Thoracic aorta (tissue), 2 donors: ENCODE data around the gene ERCC2. TPM values are rescaled to one million over a fixed set of nuclear protein-coding genes. Genes with fewer than 3 reads are reported as not detected.
"Not testable (repeated sequence)": the region's sequence is repeated elsewhere in the genome, so short reads cannot be mapped to it uniquely, and the experiment has no call there.

Experiments used
- ATAC-seq: fragments of 150-250 bp; one replicate; pipeline ENCODE4 v1.8.0; 2017; ENCODE audit warnings: low read depth; ENCODE audit not compliant: insufficient number of reproducible peaks, low FRiP score
- DNase-seq: peaks from one replicate; pipeline ENCODE4 v3.0.0-alpha.2; 2020; ENCODE audit warnings: low spot score
- H3K27ac ChIP-seq, 2 donors: fragments of 200-600 bp; sonication (generic); 1 replicate in 1 of 2; 2 replicates in 1 of 2; pipeline ENCODE4 v1.5.1; 2016; ENCODE audit warnings: mild to moderate bottlenecking in 2 of 2, moderate library complexity in 2 of 2
- H3K27me3 ChIP-seq: fragments of 200-600 bp; sonication (generic); replicated peaks from 2 replicates; pipeline ENCODE4 v1.6.0; 2016; ENCODE audit warnings: mild to moderate bottlenecking; ENCODE audit not compliant: insufficient read depth
- H3K36me3 ChIP-seq: fragments of 200-600 bp; sonication (generic); one replicate; pipeline ENCODE4 v1.5.1; 2016
- H3K4me1 ChIP-seq, 2 donors: fragments of 200-600 bp; sonication (generic); 1 replicate in 1 of 2; 2 replicates in 1 of 2; pipeline versions ENCODE4 v1.5.1 to v1.6.0; 2016; ENCODE audit warnings: low read depth in 2 of 2, mild to moderate bottlenecking in 1 of 2; ENCODE audit not compliant: control insufficient read depth in 1 of 2
- H3K4me3 ChIP-seq: fragments of 200-600 bp; sonication (generic); 2 replicates; pipeline ENCODE4 v1.5.1; 2016; ENCODE audit warnings: mild to moderate bottlenecking
- H3K9me3 ChIP-seq: fragments of 200-600 bp; sonication (generic); 2 replicates; pipeline ENCODE4 v1.5.1; 2016
- total RNA-seq, 2 donors: library from RNA; depleted of rRNA; stranded (reverse); fragments of >200 nt; gene quantifications; one replicate each; pipeline versions ENCODE4 v1.1.0 to v1.2.3, GENCODE V29; 2016
- TF ChIP-seq, protein P1 (sequence below): fragments of 200-600 bp; sonication (generic); IDR thresholded peaks from one replicate; pipeline ENCODE4 v1.5.1; 2019; ENCODE audit warnings: antibody characterized with exemption

ERCC2 gene
- total RNA-seq, 2 donors from 2014 or later = 11.6 to 18.3 TPM

DNA sequence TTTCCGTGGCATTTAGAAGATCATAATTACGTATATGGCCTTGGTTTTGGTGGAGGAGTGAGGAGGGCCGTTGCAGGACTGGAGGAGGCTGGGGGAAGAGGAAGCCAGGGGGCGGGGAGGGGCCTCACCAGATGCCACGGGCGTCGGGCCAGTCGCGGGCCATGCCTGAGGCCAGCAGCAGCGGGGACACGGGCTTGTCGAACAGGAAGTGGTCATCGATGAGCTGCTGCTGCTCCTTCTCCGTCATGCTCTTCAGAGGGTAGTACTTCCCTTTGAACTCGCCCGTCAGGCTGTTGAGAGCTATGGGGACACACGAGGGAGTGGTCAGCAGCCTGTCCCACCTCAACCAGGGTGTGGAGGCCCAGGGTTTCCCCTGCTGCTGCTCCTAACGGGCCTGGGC lies 58.8 kb downstream of the ERCC2 start:
- no peaks in the 10 kb centered on the region for H3K9me3 ChIP-seq
- ATAC-seq (no peak), DNase-seq (no peak)
- TF ChIP-seq, protein P1, sequence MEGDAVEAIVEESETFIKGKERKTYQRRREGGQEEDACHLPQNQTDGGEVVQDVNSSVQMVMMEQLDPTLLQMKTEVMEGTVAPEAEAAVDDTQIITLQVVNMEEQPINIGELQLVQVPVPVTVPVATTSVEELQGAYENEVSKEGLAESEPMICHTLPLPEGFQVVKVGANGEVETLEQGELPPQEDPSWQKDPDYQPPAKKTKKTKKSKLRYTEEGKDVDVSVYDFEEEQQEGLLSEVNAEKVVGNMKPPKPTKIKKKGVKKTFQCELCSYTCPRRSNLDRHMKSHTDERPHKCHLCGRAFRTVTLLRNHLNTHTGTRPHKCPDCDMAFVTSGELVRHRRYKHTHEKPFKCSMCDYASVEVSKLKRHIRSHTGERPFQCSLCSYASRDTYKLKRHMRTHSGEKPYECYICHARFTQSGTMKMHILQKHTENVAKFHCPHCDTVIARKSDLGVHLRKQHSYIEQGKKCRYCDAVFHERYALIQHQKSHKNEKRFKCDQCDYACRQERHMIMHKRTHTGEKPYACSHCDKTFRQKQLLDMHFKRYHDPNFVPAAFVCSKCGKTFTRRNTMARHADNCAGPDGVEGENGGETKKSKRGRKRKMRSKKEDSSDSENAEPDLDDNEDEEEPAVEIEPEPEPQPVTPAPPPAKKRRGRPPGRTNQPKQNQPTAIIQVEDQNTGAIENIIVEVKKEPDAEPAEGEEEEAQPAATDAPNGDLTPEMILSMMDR = no peak
- no peak overlapping the region for H3K4me3 ChIP-seq
- H3K36me3 ChIP-seq = no peaks in the 10 kb centered on the region
- no peak overlapping the region for H3K27ac ChIP-seq
- no peaks in the 10 kb centered on the region for H3K4me1 ChIP-seq
- H3K27me3 ChIP-seq = no peaks in the 10 kb centered on the region

- H3K4me1 ChIP-seq, DNase-seq, H3K36me3 ChIP-seq, H3K4me3 ChIP-seq, H3K27me3 ChIP-seq, H3K9me3 ChIP-seq, ATAC-seq, H3K27ac ChIP-seq: not testable (repeated sequence)
Observed at GRCh38 chr19:45309322-45309721, 61.1 kb downstream of the ERCC2 start.

DNA sequence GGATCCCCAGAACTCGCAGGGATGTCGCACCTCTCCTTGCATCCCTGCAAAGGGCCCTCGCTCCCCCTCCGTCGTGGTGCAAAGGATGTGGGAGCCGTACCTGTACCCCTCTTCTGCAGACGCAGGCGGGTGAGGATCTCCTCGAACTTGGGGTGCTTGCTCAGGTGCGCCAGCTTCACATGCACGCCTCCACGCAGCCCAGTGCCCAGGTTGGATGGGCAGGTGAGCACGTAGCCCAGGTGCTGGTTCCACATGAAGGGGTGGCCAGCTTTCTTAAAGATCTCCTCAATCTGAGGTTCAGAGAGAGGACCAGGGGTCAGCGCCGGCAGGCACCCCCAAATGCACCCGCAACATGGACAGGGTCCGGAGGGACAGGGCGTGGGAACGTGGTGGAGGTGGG lies 63.0 kb downstream of the ERCC2 start:
- Histone ChIP-seq H3K27me3 (no peaks in the 10 kb centered on the region), H3K9me3 (no peaks in the 10 kb centered on the region), H3K4me1 (no peaks in the 10 kb centered on the region), H3K27ac (no peak overlapping the region), H3K36me3 (no peaks in the 10 kb centered on the region), H3K4me3 (no peak overlapping the region)
- ATAC-seq (no peak), DNase-seq (no peak)
- TF ChIP-seq, protein P1 = no peak

- Histone ChIP-seq H3K9me3 (no peaks in the 10 kb centered on the region), H3K36me3 (no peaks in the 10 kb centered on the region), H3K4me1 (no peaks in the 10 kb centered on the region), H3K4me3 (no peak overlapping the region), H3K27me3 (no peaks in the 10 kb centered on the region), H3K27ac (no peak overlapping the region)
- ATAC-seq = no peak
- no peak for DNase-seq
- TF ChIP-seq, protein P1 = no peak
Observed at GRCh38 chr19:45306518-45307027, 63.8 kb downstream of the ERCC2 start.

GRCh38 chr19:45306040-45306439 lies 64.3 kb downstream of the ERCC2 start:
- no peak overlapping the region for H3K27ac ChIP-seq
- ATAC-seq = no peak
- no peak overlapping the region for H3K4me3 ChIP-seq
- no peaks in the 10 kb centered on the region for H3K4me1 ChIP-seq
- DNase-seq = no peak
- no peaks in the 10 kb centered on the region for H3K9me3 ChIP-seq
- no peaks in the 10 kb centered on the region for H3K27me3 ChIP-seq
- TF ChIP-seq, protein P1 = no peak
- no peaks in the 10 kb centered on the region for H3K36me3 ChIP-seq

- no peaks in the 10 kb centered on the region for H3K9me3 ChIP-seq
- H3K4me3 ChIP-seq = no peak overlapping the region
- no peak for ATAC-seq
- TF ChIP-seq, protein P1 = no peak
- no peaks in the 10 kb centered on the region for H3K36me3 ChIP-seq
- H3K4me1 ChIP-seq = no peaks in the 10 kb centered on the region
- DNase-seq = no peak
- H3K27ac ChIP-seq = no peak overlapping the region
- H3K27me3 ChIP-seq = no peaks in the 10 kb centered on the region
Observed at GRCh38 chr19:45305421-45305820, 65.0 kb downstream of the ERCC2 start.
